ENCODE results near the gene BDH1.

DNA sequence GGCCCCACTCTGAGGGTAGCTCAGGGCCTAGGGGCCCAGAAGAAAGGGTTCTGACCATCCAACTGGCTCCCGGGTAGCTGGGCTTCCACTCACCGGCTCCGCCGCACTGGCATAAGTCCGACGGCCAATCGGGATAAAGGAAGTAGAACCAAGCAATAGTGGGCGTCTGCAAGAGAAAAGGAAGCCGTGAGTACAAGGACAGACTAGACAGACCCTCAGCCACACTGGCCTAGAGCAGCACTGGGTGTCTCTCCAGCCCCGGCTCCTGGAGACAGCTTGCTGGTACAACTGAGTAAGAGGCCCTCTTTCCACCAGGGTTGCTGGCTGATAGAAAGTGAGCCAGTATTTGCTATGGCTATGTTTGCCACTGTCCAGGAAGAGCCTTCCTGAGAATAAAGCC, 22.4 kb downstream of the BDH1 start:
- TF ChIP-seq, protein P1, sequence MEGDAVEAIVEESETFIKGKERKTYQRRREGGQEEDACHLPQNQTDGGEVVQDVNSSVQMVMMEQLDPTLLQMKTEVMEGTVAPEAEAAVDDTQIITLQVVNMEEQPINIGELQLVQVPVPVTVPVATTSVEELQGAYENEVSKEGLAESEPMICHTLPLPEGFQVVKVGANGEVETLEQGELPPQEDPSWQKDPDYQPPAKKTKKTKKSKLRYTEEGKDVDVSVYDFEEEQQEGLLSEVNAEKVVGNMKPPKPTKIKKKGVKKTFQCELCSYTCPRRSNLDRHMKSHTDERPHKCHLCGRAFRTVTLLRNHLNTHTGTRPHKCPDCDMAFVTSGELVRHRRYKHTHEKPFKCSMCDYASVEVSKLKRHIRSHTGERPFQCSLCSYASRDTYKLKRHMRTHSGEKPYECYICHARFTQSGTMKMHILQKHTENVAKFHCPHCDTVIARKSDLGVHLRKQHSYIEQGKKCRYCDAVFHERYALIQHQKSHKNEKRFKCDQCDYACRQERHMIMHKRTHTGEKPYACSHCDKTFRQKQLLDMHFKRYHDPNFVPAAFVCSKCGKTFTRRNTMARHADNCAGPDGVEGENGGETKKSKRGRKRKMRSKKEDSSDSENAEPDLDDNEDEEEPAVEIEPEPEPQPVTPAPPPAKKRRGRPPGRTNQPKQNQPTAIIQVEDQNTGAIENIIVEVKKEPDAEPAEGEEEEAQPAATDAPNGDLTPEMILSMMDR (IDR thresholded peaks at IDR 0.05; ENCODE audit: insufficient read depth, low read length, poor library complexity, severe bottlenecking) = no peak
- no peak for TF ChIP-seq EZH2phosphoT487 (conservative IDR thresholded peaks at IDR 0.05; ENCODE audit: low read length)

All from SU-DHL-6 (cell line).